ENCODE results near the gene BECN2.

GRCh38 chr1:242004751-242005495 lies 47.4 kb downstream of the BECN2 start:
- TF ChIP-seq CTCF (IDR thresholded peaks at IDR 0.05) (no peak), POLR2A (IDR thresholded peaks at IDR 0.05) (no peak), POLR2AphosphoS5 (IDR thresholded peaks at IDR 0.05) (no peak), EP300 (IDR thresholded peaks at IDR 0.05) (no peak)

Data from gastroesophageal sphincter (tissue), 3 donors.